HG02981 (cell line): ENCODE data around the gene TBC1D21.

Experiments
- ATAC-seq: cut with Tn5 transposase; IDR thresholded peaks from one replicate; pipeline ENCODE4 v1.9.1; 2021; ENCODE audit warnings: mild to moderate bottlenecking, moderate library complexity; ENCODE audit not compliant: unreplicated experiment

Gene TBC1D21

GRCh38 chr15:73873456-73873855 lies at the start of gene TBC1D21:
Gene TBC1D21 (plus strand): TSS chr15:73873564. CDS start chr15:73873710, 146 bp downstream.
- no peak for ATAC-seq

- ATAC-seq, result no peak
Observed at GRCh38 chr15:73826711-73827251, 46.6 kb upstream of the TBC1D21 start.

- ATAC-seq, result no peak
Observed at GRCh38 chr15:73829523-73829922, 43.8 kb upstream of the TBC1D21 start.

GRCh38 chr15:73832657-73833056 lies 40.7 kb upstream of the TBC1D21 start:
- no peak for ATAC-seq

- ATAC-seq, result no peak
Observed at GRCh38 chr15:73836845-73837244, 36.5 kb upstream of the TBC1D21 start.

GRCh38 chr15:73838831-73839426 lies 34.4 kb upstream of the TBC1D21 start:
- no peak for ATAC-seq

- no peak for ATAC-seq
Observed at GRCh38 chr15:73839699-73840377, 33.5 kb upstream of the TBC1D21 start.

- ATAC-seq, result no peak
Observed at GRCh38 chr15:73840771-73841170, 32.6 kb upstream of the TBC1D21 start.

GRCh38 chr15:73841756-73842725 lies 31.3 kb upstream of the TBC1D21 start:
- no peak for ATAC-seq

- ATAC-seq, result no peak
Observed at GRCh38 chr15:73843787-73844186, 29.6 kb upstream of the TBC1D21 start.

GRCh38 chr15:73844356-73844755 lies 29.0 kb upstream of the TBC1D21 start:
- no peak for ATAC-seq

GRCh38 chr15:73845507-73845906 lies 27.9 kb upstream of the TBC1D21 start:
- ATAC-seq, result no peak

GRCh38 chr15:73845907-73846306 lies 27.5 kb upstream of the TBC1D21 start:
- no peak for ATAC-seq

- ATAC-seq, result no peak
Observed at GRCh38 chr15:73849641-73850040, 23.7 kb upstream of the TBC1D21 start.

- no peak for ATAC-seq
Observed at GRCh38 chr15:73850228-73850627, 23.1 kb upstream of the TBC1D21 start.

GRCh38 chr15:73851689-73852088 lies 21.7 kb upstream of the TBC1D21 start:
- ATAC-seq, result no peak

- no peak for ATAC-seq
Observed at GRCh38 chr15:73852507-73852906, 20.9 kb upstream of the TBC1D21 start.

GRCh38 chr15:73854265-73854664 lies 19.1 kb upstream of the TBC1D21 start:
- no peak for ATAC-seq

- no peak for ATAC-seq
Observed at GRCh38 chr15:73856458-73857192, 16.7 kb upstream of the TBC1D21 start.

GRCh38 chr15:73857193-73857920 lies 16.0 kb upstream of the TBC1D21 start:
- ATAC-seq, result no peak
